AG10803 (cell line): ENCODE data around the gene SH3BP5.
"Not testable (repeated sequence)": the region's sequence is repeated elsewhere in the genome, so short reads cannot be mapped to it uniquely, and the experiment has no call there.

Experiments used
- DNase-seq: peaks from one replicate; pipeline ENCODE4 v3.0.0; 2010; ENCODE audit warnings: low read depth
- H3K4me3 ChIP-seq: 2 replicates; pipeline ENCODE4 v1.5.1; 2011; ENCODE audit warnings: mild to moderate bottlenecking, low read length, control low read depth
- CTCF ChIP-seq: conservative IDR thresholded peaks from 2 replicates; pipeline ENCODE4 v1.5.1; 2011; ENCODE audit warnings: mild to moderate bottlenecking, low read length, control low read depth, inconsistent platforms

The SH3BP5 gene

GRCh38 chr3:15355086-15355485, 22.7 kb upstream of the SH3BP5 start:
- no peak for DNase-seq
- no peak overlapping the region for H3K4me3 ChIP-seq
- no peak for TF ChIP-seq CTCF

GRCh38 chr3:15354485-15354884, 22.1 kb upstream of the SH3BP5 start:
- TF ChIP-seq CTCF = no peak
- no peak overlapping the region for H3K4me3 ChIP-seq
- DNase-seq = no peak

DNA sequence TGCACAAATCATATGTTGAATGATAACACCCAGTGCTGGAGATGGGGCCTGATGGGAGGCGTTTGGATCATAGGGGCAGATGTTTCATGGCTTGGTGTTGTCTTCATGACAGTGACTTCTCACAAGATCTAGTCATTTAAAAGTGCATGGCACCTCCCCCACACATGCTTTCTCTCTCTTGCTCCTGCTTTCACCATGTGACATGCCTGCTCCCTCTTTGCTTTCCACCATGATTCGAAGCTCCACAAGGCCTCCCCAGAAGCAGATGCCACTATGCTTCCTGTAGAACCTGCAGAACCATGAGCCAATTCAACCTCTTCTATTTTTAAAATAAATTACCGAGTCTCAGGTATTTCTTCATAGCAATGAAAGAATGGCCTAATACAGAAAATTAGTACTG, 17.8 kb upstream of the SH3BP5 start:
- no peak for TF ChIP-seq CTCF
- no peak overlapping the region for H3K4me3 ChIP-seq
- DNase-seq = no peak

GRCh38 chr3:15349438-15349837, 17.1 kb upstream of the SH3BP5 start:
- not testable (repeated sequence) for DNase-seq, H3K4me3 ChIP-seq

DNA sequence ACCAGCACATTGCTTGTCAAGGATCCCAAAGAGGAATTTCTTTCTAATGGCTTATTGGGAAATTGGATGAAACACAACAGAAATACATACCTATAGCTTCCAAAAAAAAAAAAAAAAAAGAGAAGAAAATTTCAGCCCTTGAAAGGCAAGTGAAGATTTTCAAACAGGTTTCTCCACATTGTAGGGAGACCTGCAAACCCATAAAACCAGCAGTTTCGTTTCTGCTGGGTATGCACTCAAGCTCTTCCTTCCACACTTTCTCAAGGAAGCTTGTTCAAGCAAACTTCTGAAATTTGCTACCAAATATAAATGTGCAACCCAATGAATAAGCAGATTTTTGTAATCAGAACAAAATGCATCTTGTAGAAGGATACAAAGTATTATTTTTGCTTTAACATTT, 15.9 kb upstream of the SH3BP5 start:
- no peak overlapping the region for H3K4me3 ChIP-seq
- DNase-seq = no peak
- TF ChIP-seq CTCF = no peak

GRCh38 chr3:15347737-15348110, 15.3 kb upstream of the SH3BP5 start:
- no peak for DNase-seq
- H3K4me3 ChIP-seq = no peak overlapping the region
- TF ChIP-seq CTCF = no peak

- DNase-seq = no peak
- TF ChIP-seq CTCF = no peak
- no peak overlapping the region for H3K4me3 ChIP-seq
Measured at GRCh38 chr3:15347063-15347736, 14.8 kb upstream of the SH3BP5 start.

- no peak for TF ChIP-seq CTCF
- DNase-seq = no peak
- no peak overlapping the region for H3K4me3 ChIP-seq
Measured at GRCh38 chr3:15346516-15346915, 14.1 kb upstream of the SH3BP5 start.
